ENCODE data around the gene DTD1.

DTD1 gene

GRCh38 chr20:18662279-18663040 lies 74.6 kb downstream of the DTD1 start:
- no peak for DNase-seq (ENCODE audit: low read depth, low spot score)

GRCh38 chr20:18663932-18664331 lies 76.1 kb downstream of the DTD1 start:
- DNase-seq (ENCODE audit: low read depth, low spot score): no peak

- no peak for DNase-seq (ENCODE audit: low read depth, low spot score)
Measured at GRCh38 chr20:18665135-18665534, 77.3 kb downstream of the DTD1 start.

GRCh38 chr20:18666803-18667415 lies 79.1 kb downstream of the DTD1 start:
- DNase-seq (ENCODE audit: low read depth, low spot score): no peak

- DNase-seq (ENCODE audit: low read depth, low spot score): no peak
Measured at GRCh38 chr20:18669241-18670019, 81.6 kb downstream of the DTD1 start.

- no peak for DNase-seq (ENCODE audit: low read depth, low spot score)
Measured at GRCh38 chr20:18671203-18671710, 83.4 kb downstream of the DTD1 start.

GRCh38 chr20:18672834-18673233 lies 85.0 kb downstream of the DTD1 start:
- no peak for DNase-seq (ENCODE audit: low read depth, low spot score)

- DNase-seq (ENCODE audit: low read depth, low spot score): no peak
Measured at GRCh38 chr20:18676396-18676795, 88.5 kb downstream of the DTD1 start.

GRCh38 chr20:18677126-18677525 lies 89.3 kb downstream of the DTD1 start:
- DNase-seq (ENCODE audit: low read depth, low spot score): no peak

- DNase-seq (ENCODE audit: low read depth, low spot score): no peak
Measured at GRCh38 chr20:18678549-18679419, 90.9 kb downstream of the DTD1 start.

GRCh38 chr20:18683839-18684238 lies 96.0 kb downstream of the DTD1 start:
- DNase-seq (ENCODE audit: low read depth, low spot score): peak; percentile 54

GRCh38 chr20:18684775-18685174 lies 96.9 kb downstream of the DTD1 start:
- no peak for DNase-seq (ENCODE audit: low read depth, low spot score)

- no peak for DNase-seq (ENCODE audit: low read depth, low spot score)
Measured at GRCh38 chr20:18685406-18685805, 97.6 kb downstream of the DTD1 start.

- DNase-seq (ENCODE audit: low read depth, low spot score): no peak
Measured at GRCh38 chr20:18686696-18687095, 98.8 kb downstream of the DTD1 start.

GRCh38 chr20:18688676-18689075 lies 100.8 kb downstream of the DTD1 start:
- DNase-seq (ENCODE audit: low read depth, low spot score): no peak

GRCh38 chr20:18689557-18689956 lies 101.7 kb downstream of the DTD1 start:
- no peak for DNase-seq (ENCODE audit: low read depth, low spot score)

GRCh38 chr20:18692447-18692846 lies 104.6 kb downstream of the DTD1 start:
- no peak for DNase-seq (ENCODE audit: low read depth, low spot score)

GRCh38 chr20:18694071-18694470 lies 106.2 kb downstream of the DTD1 start:
- no peak for DNase-seq (ENCODE audit: low read depth, low spot score)

- DNase-seq (ENCODE audit: low read depth, low spot score): no peak
Measured at GRCh38 chr20:18695175-18695574, 107.3 kb downstream of the DTD1 start.

GRCh38 chr20:18698735-18699380 lies 111.0 kb downstream of the DTD1 start:
- no peak for DNase-seq (ENCODE audit: low read depth, low spot score)

GRCh38 chr20:18701969-18702368 lies 114.1 kb downstream of the DTD1 start:
- no peak for DNase-seq (ENCODE audit: low read depth, low spot score)
